ENCODE measurements around the gene TOE1.
"Not testable (repeated sequence)": the region's sequence is repeated elsewhere in the genome, so short reads cannot be mapped to it uniquely, and the experiment has no call there.

Gene TOE1

DNA sequence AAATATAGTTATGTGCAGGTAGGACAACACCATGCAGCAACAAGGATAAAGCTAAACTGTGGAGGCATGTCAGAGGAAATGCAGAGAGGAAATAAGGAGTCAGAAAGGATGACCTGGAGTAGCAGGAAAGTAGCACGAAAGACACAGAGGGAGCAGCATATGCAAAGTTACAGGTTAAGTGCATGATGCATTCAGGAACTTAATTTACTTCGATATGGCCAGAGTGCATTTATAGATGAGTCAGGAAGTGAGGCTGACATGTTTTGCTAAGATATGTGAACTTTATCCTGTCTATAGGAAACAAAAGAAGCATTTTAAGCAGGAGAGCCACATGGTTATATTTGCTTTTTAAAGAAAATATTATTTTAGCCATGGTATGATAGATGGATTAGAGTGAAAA lies 15.7 kb downstream of the TOE1 start:
- H3K4me3 ChIP-seq (ENCODE audit: low read length), result peak overlapping the region; percentile 43
- H3F3A ChIP-seq (ENCODE audit: control insufficient read depth, insufficient read depth), result peaks cover 7% of the 10 kb centered on the region
- peak overlapping the region; percentile 65 for H3K27ac ChIP-seq (ENCODE audit: low read depth, low read length)
- no peaks in the 10 kb centered on the region for H3K9me3 ChIP-seq (ENCODE audit: control insufficient read depth, insufficient read depth, low read length)
- TF ChIP-seq EZH2phosphoT487 (IDR thresholded peaks at IDR 0.05; ENCODE audit: borderline replicate concordance, low read length), result no peak
- TF ChIP-seq, protein P1, sequence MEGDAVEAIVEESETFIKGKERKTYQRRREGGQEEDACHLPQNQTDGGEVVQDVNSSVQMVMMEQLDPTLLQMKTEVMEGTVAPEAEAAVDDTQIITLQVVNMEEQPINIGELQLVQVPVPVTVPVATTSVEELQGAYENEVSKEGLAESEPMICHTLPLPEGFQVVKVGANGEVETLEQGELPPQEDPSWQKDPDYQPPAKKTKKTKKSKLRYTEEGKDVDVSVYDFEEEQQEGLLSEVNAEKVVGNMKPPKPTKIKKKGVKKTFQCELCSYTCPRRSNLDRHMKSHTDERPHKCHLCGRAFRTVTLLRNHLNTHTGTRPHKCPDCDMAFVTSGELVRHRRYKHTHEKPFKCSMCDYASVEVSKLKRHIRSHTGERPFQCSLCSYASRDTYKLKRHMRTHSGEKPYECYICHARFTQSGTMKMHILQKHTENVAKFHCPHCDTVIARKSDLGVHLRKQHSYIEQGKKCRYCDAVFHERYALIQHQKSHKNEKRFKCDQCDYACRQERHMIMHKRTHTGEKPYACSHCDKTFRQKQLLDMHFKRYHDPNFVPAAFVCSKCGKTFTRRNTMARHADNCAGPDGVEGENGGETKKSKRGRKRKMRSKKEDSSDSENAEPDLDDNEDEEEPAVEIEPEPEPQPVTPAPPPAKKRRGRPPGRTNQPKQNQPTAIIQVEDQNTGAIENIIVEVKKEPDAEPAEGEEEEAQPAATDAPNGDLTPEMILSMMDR (IDR thresholded peaks at IDR 0.05; ENCODE audit: low read depth, low read length, poor library complexity, severe bottlenecking), result no peak
- H3K4me1 ChIP-seq (ENCODE audit: control insufficient read depth, low read length), result peaks cover 42% of the 10 kb centered on the region
- no peaks in the 10 kb centered on the region for H3K79me2 ChIP-seq (ENCODE audit: control insufficient read depth, low read length)
- H3K9me2 ChIP-seq (replicated peaks; ENCODE audit: control insufficient read depth, low read length), result no peaks in the 10 kb centered on the region
- H3K36me3 ChIP-seq (ENCODE audit: control insufficient read depth, low read length), result no peaks in the 10 kb centered on the region
- peak overlapping the region; percentile 68 for H3K4me2 ChIP-seq (ENCODE audit: low read length)
- no peaks in the 10 kb centered on the region for H3K27me3 ChIP-seq (ENCODE audit: control insufficient read depth, low read length)
- no peaks in the 10 kb centered on the region for H4K20me1 ChIP-seq (ENCODE audit: control insufficient read depth, insufficient read depth, low read depth, low read length)

DNA sequence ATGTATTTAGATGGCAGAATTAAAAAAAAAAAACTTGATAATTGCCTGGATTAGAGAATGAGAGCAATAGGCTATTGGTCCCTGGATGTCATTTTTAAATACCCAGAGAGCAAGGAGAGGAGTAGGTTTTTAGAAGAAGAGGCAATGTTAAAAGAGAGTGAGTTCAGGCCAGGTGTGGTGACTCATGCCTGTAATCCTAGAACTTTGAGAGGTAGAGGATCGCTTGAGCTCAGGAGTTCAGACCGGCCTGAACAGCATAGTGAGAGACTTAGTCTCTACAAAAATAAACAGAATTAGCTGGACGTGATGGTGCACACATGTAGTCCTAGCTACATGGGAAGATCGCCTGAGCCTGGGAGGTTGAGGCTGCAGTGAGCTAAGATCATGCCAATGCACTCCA lies 16.2 kb downstream of the TOE1 start:
- Histone ChIP-seq H3K79me2 (ENCODE audit: control insufficient read depth, low read length) (no peaks in the 10 kb centered on the region), H3K27ac (ENCODE audit: low read depth, low read length) (peak overlapping the region; percentile 65), H3K9me2 (replicated peaks; ENCODE audit: control insufficient read depth, low read length) (no peaks in the 10 kb centered on the region), H4K20me1 (ENCODE audit: control insufficient read depth, insufficient read depth, low read depth, low read length) (no peaks in the 10 kb centered on the region), H3K4me1 (ENCODE audit: control insufficient read depth, low read length) (peaks cover 42% of the 10 kb centered on the region), H3K27me3 (ENCODE audit: control insufficient read depth, low read length) (no peaks in the 10 kb centered on the region), H3F3A (ENCODE audit: control insufficient read depth, insufficient read depth) (peaks cover 7% of the 10 kb centered on the region), H3K4me2 (ENCODE audit: low read length) (peak overlapping the region; percentile 68), H3K36me3 (ENCODE audit: control insufficient read depth, low read length) (no peaks in the 10 kb centered on the region), H3K4me3 (ENCODE audit: low read length) (peak overlapping the region; percentile 43), H3K9me3 (ENCODE audit: control insufficient read depth, insufficient read depth, low read length) (no peaks in the 10 kb centered on the region)
- TF ChIP-seq, protein P1 (IDR thresholded peaks at IDR 0.05; ENCODE audit: low read depth, low read length, poor library complexity, severe bottlenecking), result no peak
- TF ChIP-seq EZH2phosphoT487 (IDR thresholded peaks at IDR 0.05; ENCODE audit: borderline replicate concordance, low read length), result no peak

DNA sequence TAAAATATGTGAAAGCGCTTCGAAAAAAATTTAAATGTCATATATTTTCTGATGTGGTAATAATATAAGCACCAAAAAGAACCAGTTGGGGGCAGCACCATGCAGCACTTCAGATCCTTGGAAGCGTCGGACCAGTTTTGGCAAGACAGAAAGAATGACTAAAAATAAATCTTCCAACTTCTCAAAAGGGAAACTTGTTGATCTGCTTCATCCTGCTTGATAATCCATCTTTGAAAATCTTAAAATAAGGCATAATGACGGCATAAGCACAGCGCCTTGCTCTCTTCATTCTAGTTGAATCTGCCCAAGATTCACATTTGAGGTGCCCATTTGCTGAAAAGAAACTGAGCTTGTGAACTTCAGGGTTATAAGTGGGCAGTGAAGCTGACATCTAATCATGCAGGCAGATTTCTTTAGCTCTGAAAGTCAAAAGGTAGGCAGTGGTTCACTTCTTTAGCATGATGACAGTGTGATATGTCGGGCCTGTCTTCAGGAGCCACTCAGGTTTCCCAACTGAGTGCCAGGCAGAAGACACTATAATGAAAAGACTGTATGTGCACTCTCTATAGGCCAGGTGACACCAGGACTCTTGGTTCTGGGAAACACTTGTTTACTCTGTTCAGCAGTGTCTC lies 20.0 kb downstream of the TOE1 start:
- H4K20me1 ChIP-seq (ENCODE audit: control insufficient read depth, insufficient read depth, low read depth, low read length), result no peaks in the 10 kb centered on the region
- H3K36me3 ChIP-seq (ENCODE audit: control insufficient read depth, low read length), result no peaks in the 10 kb centered on the region
- H3K4me2 ChIP-seq (ENCODE audit: low read length), result peak overlapping the region; percentile 38

DNA sequence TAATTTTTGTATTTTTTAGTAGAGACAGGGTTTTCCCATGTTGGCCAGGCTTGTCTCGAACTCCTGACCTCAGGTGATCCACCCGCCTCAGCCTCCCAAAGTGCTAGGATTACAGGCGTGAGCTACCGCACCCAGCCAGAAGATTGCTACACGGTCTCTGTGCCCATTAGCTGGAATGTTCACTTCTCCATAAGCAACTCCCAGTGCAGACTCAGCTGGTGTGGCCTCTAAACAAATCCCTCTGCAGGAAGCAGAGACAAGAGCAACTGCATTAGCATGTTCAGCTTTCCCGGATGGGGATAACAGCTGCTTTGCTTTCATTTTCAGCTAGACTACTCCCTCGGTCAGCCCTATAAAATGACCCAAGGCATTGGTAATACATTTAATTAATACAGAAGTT lies 21.0 kb downstream of the TOE1 start:
- H3K27me3 ChIP-seq (ENCODE audit: control insufficient read depth, low read length); H3K4me3 ChIP-seq (ENCODE audit: low read length); H3K4me2 ChIP-seq (ENCODE audit: low read length); H3K36me3 ChIP-seq (ENCODE audit: control insufficient read depth, low read length); H3F3A ChIP-seq (ENCODE audit: control insufficient read depth, insufficient read depth); H3K27ac ChIP-seq (ENCODE audit: low read depth, low read length); H3K9me2 ChIP-seq (replicated peaks; ENCODE audit: control insufficient read depth, low read length); H4K20me1 ChIP-seq (ENCODE audit: control insufficient read depth, insufficient read depth, low read depth, low read length); H3K9me3 ChIP-seq (ENCODE audit: control insufficient read depth, insufficient read depth, low read length); H3K79me2 ChIP-seq (ENCODE audit: control insufficient read depth, low read length): not testable (repeated sequence)
- peaks cover 21% of the 10 kb centered on the region for H3K4me1 ChIP-seq (ENCODE audit: control insufficient read depth, low read length)

More for the DNA sequence above, 20.0 kb downstream of the TOE1 start:
- peaks cover 31% of the 10 kb centered on the region for H3K4me1 ChIP-seq (ENCODE audit: control insufficient read depth, low read length)
- H3K27me3 ChIP-seq (ENCODE audit: control insufficient read depth, low read length), result no peaks in the 10 kb centered on the region
- no peaks in the 10 kb centered on the region for H3K9me3 ChIP-seq (ENCODE audit: control insufficient read depth, insufficient read depth, low read length)
- TF ChIP-seq, protein P1 (IDR thresholded peaks at IDR 0.05; ENCODE audit: low read depth, low read length, poor library complexity, severe bottlenecking), result peak; percentile 68
- no peak for TF ChIP-seq EZH2phosphoT487 (IDR thresholded peaks at IDR 0.05; ENCODE audit: borderline replicate concordance, low read length)
- H3K27ac ChIP-seq (ENCODE audit: low read depth, low read length), result no peak overlapping the region
- peaks cover 7% of the 10 kb centered on the region for H3F3A ChIP-seq (ENCODE audit: control insufficient read depth, insufficient read depth)
- no peaks in the 10 kb centered on the region for H3K79me2 ChIP-seq (ENCODE audit: control insufficient read depth, low read length)
- H3K4me3 ChIP-seq (ENCODE audit: low read length), result no peak overlapping the region; the same call in 1 of the 2 replicates
- no peaks in the 10 kb centered on the region for H3K9me2 ChIP-seq (replicated peaks; ENCODE audit: control insufficient read depth, low read length)
